Astrocyte (in vitro differentiated cells and primary cell): ENCODE measurements around the gene ULK1. TPM values are rescaled to one million over a fixed set of nuclear protein-coding genes. Genes with fewer than 3 reads are reported as not detected.

ENCODE experiments used
- DNase-seq: peaks from one replicate; pipeline ENCODE4 v3.0.0-alpha.2; 2010; ENCODE audit warnings: low read depth
- FAIRE-seq: peaks from 2 replicates; lab custom pipeline; 2011; peaks lifted over from hg19 to GRCh38; lab: Jason Lieb, UNC
- H2AFZ ChIP-seq: 2 replicates; pipeline ENCODE4 v1.6.0; 2012; ENCODE audit warnings: low read depth, low read length, inconsistent platforms
- H3K27ac ChIP-seq: 2 replicates; pipeline ENCODE4 v1.5.1; 2011; ENCODE audit warnings: low read depth, low read length, inconsistent platforms
- H3K27me3 ChIP-seq: 2 replicates; pipeline ENCODE4 v1.6.0; 2011; ENCODE audit warnings: low read length, inconsistent platforms; ENCODE audit not compliant: insufficient read depth
- H3K36me3 ChIP-seq: 2 replicates; pipeline ENCODE4 v1.5.1; 2011; ENCODE audit warnings: low read length, inconsistent platforms; ENCODE audit not compliant: insufficient read depth
- H3K4me1 ChIP-seq: 2 replicates; pipeline ENCODE4 v1.5.1; 2011; ENCODE audit warnings: low read length, inconsistent platforms; ENCODE audit not compliant: insufficient read depth
- H3K4me2 ChIP-seq: 2 replicates; pipeline ENCODE4 v1.6.0; 2012; ENCODE audit warnings: low read length, inconsistent platforms
- H3K4me3 ChIP-seq: 2 replicates; pipeline ENCODE4 v1.5.1; 2011; ENCODE audit warnings: low read depth, mild to moderate bottlenecking, low read length, inconsistent platforms; ENCODE audit not compliant: insufficient read depth
- H3K79me2 ChIP-seq: 2 replicates; pipeline ENCODE4 v1.6.0; 2012; ENCODE audit warnings: mild to moderate bottlenecking, low read length, inconsistent platforms; ENCODE audit not compliant: insufficient read depth
- H3K9ac ChIP-seq: 2 replicates; pipeline ENCODE4 v1.6.0; 2012; ENCODE audit warnings: mild to moderate bottlenecking, low read length, inconsistent platforms
- H3K9me3 ChIP-seq: 2 replicates; pipeline ENCODE4 v1.5.1; 2012; ENCODE audit warnings: low read depth, mild to moderate bottlenecking, low read length, inconsistent platforms; ENCODE audit not compliant: insufficient read depth
- H4K20me1 ChIP-seq: 2 replicates; pipeline ENCODE4 v1.6.0; 2012; ENCODE audit warnings: low read length, inconsistent platforms; ENCODE audit not compliant: insufficient read depth
- H3K27ac Mint-ChIP-seq: one replicate; pipeline ENCODE4 v1.8.0; 2021; ENCODE audit warnings: mild to moderate bottlenecking, mixed read lengths; ENCODE audit not compliant: unreplicated experiment
- H3K27me3 Mint-ChIP-seq: one replicate; pipeline ENCODE4 v1.8.0; 2021; ENCODE audit warnings: low read depth, mixed read lengths; ENCODE audit not compliant: unreplicated experiment
- H3K36me3 Mint-ChIP-seq: one replicate; pipeline ENCODE4 v1.8.0; 2021; ENCODE audit warnings: low read depth, mixed read lengths; ENCODE audit not compliant: unreplicated experiment
- H3K4me1 Mint-ChIP-seq: one replicate; pipeline ENCODE4 v1.8.0; 2021; ENCODE audit warnings: low read depth, mixed read lengths; ENCODE audit not compliant: unreplicated experiment
- H3K4me3 Mint-ChIP-seq: one replicate; pipeline ENCODE4 v1.8.0; 2021; ENCODE audit warnings: mild to moderate bottlenecking, moderate library complexity, mixed read lengths; ENCODE audit not compliant: unreplicated experiment
- H3K9me3 Mint-ChIP-seq: one replicate; pipeline ENCODE4 v1.8.0; 2021; ENCODE audit warnings: mild to moderate bottlenecking, mixed read lengths; ENCODE audit not compliant: unreplicated experiment
- EZH2 ChIP-seq: IDR thresholded peaks from 2 replicates; pipeline ENCODE4 v1.6.1; 2012; ENCODE audit warnings: mild to moderate bottlenecking, low read length, inconsistent platforms; ENCODE audit not compliant: insufficient read depth
- total RNA-seq: library from RNA; stranded (reverse); gene quantifications from 2 replicates; pipeline ENCODE4 v1.2.1, GENCODE V29; 2021
- TF ChIP-seq, protein P1 (sequence below): IDR thresholded peaks from 2 replicates; pipeline ENCODE4 v1.5.1; 2011; ENCODE audit warnings: low read depth, mild to moderate bottlenecking, inconsistent platforms, low read length, moderate library complexity; ENCODE audit not compliant: insufficient read depth

ULK1 gene
- total RNA-seq, 1 donor from 2014 or later: 51.8 TPM

GRCh38 chr12:131847456-131847855 is 47.0 kb upstream of the ULK1 start:
- no peaks in the 10 kb centered on the region for H3K27me3 ChIP-seq
- no peaks in the 10 kb centered on the region for H4K20me1 ChIP-seq
- H3K36me3 Mint-ChIP-seq: peaks cover 2% of the 10 kb centered on the region

GRCh38 chr12:131848753-131849152 is 45.7 kb upstream of the ULK1 start:
- no peak overlapping the region for H3K9ac ChIP-seq
- no peaks in the 10 kb centered on the region for H4K20me1 ChIP-seq
- H3K27ac Mint-ChIP-seq: no peak overlapping the region
- H2AFZ ChIP-seq: no peak overlapping the region
- H3K9me3 ChIP-seq: no peaks in the 10 kb centered on the region
- H3K4me3 Mint-ChIP-seq: no peak overlapping the region
- no peaks in the 10 kb centered on the region for H3K9me3 Mint-ChIP-seq
- peaks cover 2% of the 10 kb centered on the region for H3K36me3 Mint-ChIP-seq
- no peaks in the 10 kb centered on the region for H3K36me3 ChIP-seq
- H3K4me1 ChIP-seq: peaks cover 14% of the 10 kb centered on the region
- H3K4me2 ChIP-seq: no peak overlapping the region
- no peaks in the 10 kb centered on the region for H3K27me3 ChIP-seq
- FAIRE-seq (no peak), DNase-seq (no peak)
- no peaks in the 10 kb centered on the region for H3K79me2 ChIP-seq
- no peak overlapping the region for H3K4me3 ChIP-seq
- TF ChIP-seq EZH2: no peak
- TF ChIP-seq, protein P1, sequence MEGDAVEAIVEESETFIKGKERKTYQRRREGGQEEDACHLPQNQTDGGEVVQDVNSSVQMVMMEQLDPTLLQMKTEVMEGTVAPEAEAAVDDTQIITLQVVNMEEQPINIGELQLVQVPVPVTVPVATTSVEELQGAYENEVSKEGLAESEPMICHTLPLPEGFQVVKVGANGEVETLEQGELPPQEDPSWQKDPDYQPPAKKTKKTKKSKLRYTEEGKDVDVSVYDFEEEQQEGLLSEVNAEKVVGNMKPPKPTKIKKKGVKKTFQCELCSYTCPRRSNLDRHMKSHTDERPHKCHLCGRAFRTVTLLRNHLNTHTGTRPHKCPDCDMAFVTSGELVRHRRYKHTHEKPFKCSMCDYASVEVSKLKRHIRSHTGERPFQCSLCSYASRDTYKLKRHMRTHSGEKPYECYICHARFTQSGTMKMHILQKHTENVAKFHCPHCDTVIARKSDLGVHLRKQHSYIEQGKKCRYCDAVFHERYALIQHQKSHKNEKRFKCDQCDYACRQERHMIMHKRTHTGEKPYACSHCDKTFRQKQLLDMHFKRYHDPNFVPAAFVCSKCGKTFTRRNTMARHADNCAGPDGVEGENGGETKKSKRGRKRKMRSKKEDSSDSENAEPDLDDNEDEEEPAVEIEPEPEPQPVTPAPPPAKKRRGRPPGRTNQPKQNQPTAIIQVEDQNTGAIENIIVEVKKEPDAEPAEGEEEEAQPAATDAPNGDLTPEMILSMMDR: no peak
- no peaks in the 10 kb centered on the region for H3K4me1 Mint-ChIP-seq
- peaks cover 2% of the 10 kb centered on the region for H3K27me3 Mint-ChIP-seq
- H3K27ac ChIP-seq: no peak overlapping the region

More at GRCh38 chr12:131847456-131847855, 47.0 kb upstream of the ULK1 start:
- no peak overlapping the region for H3K4me2 ChIP-seq
- H3K79me2 ChIP-seq: no peaks in the 10 kb centered on the region
- no peaks in the 10 kb centered on the region for H3K36me3 ChIP-seq
- no peak overlapping the region for H2AFZ ChIP-seq
- TF ChIP-seq EZH2: no peak
- TF ChIP-seq, protein P1: no peak
- H3K9ac ChIP-seq: no peak overlapping the region
- H3K27ac ChIP-seq: no peak overlapping the region
- peaks cover 2% of the 10 kb centered on the region for H3K27me3 Mint-ChIP-seq
- H3K4me3 Mint-ChIP-seq: no peak overlapping the region
- H3K4me1 Mint-ChIP-seq: no peaks in the 10 kb centered on the region
- no peaks in the 10 kb centered on the region for H3K9me3 Mint-ChIP-seq
- no peaks in the 10 kb centered on the region for H3K9me3 ChIP-seq
- peaks cover 5% of the 10 kb centered on the region for H3K4me1 ChIP-seq
- no peak overlapping the region for H3K4me3 ChIP-seq
- FAIRE-seq (no peak), DNase-seq (no peak)
- no peak overlapping the region for H3K27ac Mint-ChIP-seq

DNA sequence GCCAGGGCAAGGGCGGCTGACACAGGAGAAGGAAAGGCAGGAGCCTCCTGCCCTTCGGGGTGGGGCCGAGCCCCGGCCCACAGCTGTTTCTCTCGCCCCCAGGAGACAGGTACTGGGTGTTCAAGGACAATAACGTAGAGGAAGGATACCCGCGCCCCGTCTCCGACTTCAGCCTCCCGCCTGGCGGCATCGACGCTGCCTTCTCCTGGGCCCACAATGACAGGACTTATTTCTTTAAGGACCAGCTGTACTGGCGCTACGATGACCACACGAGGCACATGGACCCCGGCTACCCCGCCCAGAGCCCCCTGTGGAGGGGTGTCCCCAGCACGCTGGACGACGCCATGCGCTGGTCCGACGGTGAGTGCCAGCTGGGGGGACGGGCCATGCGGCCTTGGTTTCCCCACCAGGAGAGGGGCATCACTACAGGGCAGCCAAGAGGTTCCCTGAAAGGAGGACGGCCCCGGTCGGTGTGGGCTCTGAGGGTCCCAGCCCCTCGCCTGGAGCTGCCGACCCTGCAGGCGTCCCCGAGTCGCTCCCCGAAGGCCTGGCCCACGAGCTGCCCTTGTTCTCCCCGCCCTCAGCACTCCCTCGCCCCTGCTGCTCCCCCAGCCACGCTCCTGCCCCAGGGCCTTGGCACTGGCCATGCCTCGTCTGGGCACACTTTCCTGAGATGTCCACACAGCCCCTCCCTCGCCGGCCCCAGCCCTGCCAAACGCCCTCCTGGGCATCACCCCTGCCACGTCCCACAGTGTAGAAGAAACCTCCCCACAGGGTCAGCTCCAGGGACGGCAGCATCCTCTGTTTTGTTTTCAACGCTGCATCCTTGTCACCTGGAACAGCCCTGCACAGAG is 44.5 kb upstream of the ULK1 start:
- Mint-ChIP-seq H3K9me3 (no peaks in the 10 kb centered on the region), H3K4me1 (no peaks in the 10 kb centered on the region), H3K27ac (no peak overlapping the region), H3K27me3 (peaks cover 6% of the 10 kb centered on the region), H3K4me3 (no peak overlapping the region), H3K36me3 (no peaks in the 10 kb centered on the region)
- Histone ChIP-seq H3K36me3 (no peaks in the 10 kb centered on the region), H3K79me2 (no peaks in the 10 kb centered on the region), H4K20me1 (no peaks in the 10 kb centered on the region), H3K27me3 (no peaks in the 10 kb centered on the region), H3K4me1 (peaks cover 14% of the 10 kb centered on the region), H3K9ac (no peak overlapping the region), H2AFZ (no peak overlapping the region), H3K4me2 (no peak overlapping the region), H3K27ac (no peak overlapping the region), H3K9me3 (no peaks in the 10 kb centered on the region), H3K4me3 (no peak overlapping the region)
- DNase-seq (no peak), FAIRE-seq (no peak)
- TF ChIP-seq, protein P1: no peak
